ENCODE results near the gene CDCP2. TPM values are rescaled to one million over a fixed set of nuclear protein-coding genes. Genes with fewer than 3 reads are reported as not detected.

CDCP2 gene
- total RNA-seq, 1 donor from 2014 or later = not detected

GRCh38 chr1:54115520-54115919 is 37.3 kb downstream of the CDCP2 start:
- DNase-seq = no peak
- peaks cover 18% of the 10 kb centered on the region for H3K4me1 Mint-ChIP-seq (ENCODE audit: low read depth, unreplicated experiment)
- H3K4me3 Mint-ChIP-seq (ENCODE audit: unreplicated experiment) = no peak overlapping the region
- no peak overlapping the region for H3K27ac Mint-ChIP-seq (ENCODE audit: unreplicated experiment)
- H3K9me3 Mint-ChIP-seq (ENCODE audit: unreplicated experiment) = no peaks in the 10 kb centered on the region
- H3K36me3 Mint-ChIP-seq (ENCODE audit: unreplicated experiment) = no peaks in the 10 kb centered on the region
- TF ChIP-seq, protein P1, sequence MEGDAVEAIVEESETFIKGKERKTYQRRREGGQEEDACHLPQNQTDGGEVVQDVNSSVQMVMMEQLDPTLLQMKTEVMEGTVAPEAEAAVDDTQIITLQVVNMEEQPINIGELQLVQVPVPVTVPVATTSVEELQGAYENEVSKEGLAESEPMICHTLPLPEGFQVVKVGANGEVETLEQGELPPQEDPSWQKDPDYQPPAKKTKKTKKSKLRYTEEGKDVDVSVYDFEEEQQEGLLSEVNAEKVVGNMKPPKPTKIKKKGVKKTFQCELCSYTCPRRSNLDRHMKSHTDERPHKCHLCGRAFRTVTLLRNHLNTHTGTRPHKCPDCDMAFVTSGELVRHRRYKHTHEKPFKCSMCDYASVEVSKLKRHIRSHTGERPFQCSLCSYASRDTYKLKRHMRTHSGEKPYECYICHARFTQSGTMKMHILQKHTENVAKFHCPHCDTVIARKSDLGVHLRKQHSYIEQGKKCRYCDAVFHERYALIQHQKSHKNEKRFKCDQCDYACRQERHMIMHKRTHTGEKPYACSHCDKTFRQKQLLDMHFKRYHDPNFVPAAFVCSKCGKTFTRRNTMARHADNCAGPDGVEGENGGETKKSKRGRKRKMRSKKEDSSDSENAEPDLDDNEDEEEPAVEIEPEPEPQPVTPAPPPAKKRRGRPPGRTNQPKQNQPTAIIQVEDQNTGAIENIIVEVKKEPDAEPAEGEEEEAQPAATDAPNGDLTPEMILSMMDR (IDR thresholded peaks at IDR 0.05; ENCODE audit: partially characterized antibody, unreplicated experiment) = no peak
- H3K27me3 Mint-ChIP-seq (ENCODE audit: unreplicated experiment) = no peaks in the 10 kb centered on the region

DNA sequence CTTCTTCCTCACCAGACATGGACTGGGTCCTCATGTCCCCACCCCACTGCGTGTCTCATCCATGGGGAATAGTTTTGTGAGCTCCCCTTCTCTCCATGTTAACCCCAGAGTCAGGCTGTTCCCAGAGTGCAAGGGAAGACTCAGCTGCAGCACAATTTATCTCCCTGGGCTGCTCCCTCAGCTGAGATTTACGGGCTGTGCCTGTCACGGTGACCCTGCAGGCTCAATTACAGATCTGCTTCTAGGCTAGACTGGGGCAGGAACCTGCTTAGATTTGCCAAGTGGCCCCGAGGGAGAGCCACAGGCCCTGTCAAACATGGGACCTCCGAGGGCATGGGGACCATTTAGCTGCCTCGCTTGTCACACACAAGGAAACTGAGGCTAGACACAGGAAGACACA is 37.8 kb downstream of the CDCP2 start:
- TF ChIP-seq, protein P1 (IDR thresholded peaks at IDR 0.05; ENCODE audit: partially characterized antibody, unreplicated experiment) = no peak
- DNase-seq = no peak
- Mint-ChIP-seq H3K27ac (ENCODE audit: unreplicated experiment) (no peak overlapping the region), H3K4me3 (ENCODE audit: unreplicated experiment) (no peak overlapping the region), H3K27me3 (ENCODE audit: unreplicated experiment) (no peaks in the 10 kb centered on the region), H3K4me1 (ENCODE audit: low read depth, unreplicated experiment) (peaks cover 20% of the 10 kb centered on the region), H3K36me3 (ENCODE audit: unreplicated experiment) (no peaks in the 10 kb centered on the region), H3K9me3 (ENCODE audit: unreplicated experiment) (no peaks in the 10 kb centered on the region)

GRCh38 chr1:54114001-54114400 is 38.8 kb downstream of the CDCP2 start:
- Mint-ChIP-seq H3K4me1 (ENCODE audit: low read depth, unreplicated experiment) (peaks cover 20% of the 10 kb centered on the region), H3K36me3 (ENCODE audit: unreplicated experiment) (no peaks in the 10 kb centered on the region), H3K4me3 (ENCODE audit: unreplicated experiment) (no peak overlapping the region), H3K27me3 (ENCODE audit: unreplicated experiment) (peaks cover 2% of the 10 kb centered on the region), H3K9me3 (ENCODE audit: unreplicated experiment) (no peaks in the 10 kb centered on the region), H3K27ac (ENCODE audit: unreplicated experiment) (no peak overlapping the region)
- TF ChIP-seq, protein P1 (IDR thresholded peaks at IDR 0.05; ENCODE audit: partially characterized antibody, unreplicated experiment) = no peak
- DNase-seq = no peak

DNA sequence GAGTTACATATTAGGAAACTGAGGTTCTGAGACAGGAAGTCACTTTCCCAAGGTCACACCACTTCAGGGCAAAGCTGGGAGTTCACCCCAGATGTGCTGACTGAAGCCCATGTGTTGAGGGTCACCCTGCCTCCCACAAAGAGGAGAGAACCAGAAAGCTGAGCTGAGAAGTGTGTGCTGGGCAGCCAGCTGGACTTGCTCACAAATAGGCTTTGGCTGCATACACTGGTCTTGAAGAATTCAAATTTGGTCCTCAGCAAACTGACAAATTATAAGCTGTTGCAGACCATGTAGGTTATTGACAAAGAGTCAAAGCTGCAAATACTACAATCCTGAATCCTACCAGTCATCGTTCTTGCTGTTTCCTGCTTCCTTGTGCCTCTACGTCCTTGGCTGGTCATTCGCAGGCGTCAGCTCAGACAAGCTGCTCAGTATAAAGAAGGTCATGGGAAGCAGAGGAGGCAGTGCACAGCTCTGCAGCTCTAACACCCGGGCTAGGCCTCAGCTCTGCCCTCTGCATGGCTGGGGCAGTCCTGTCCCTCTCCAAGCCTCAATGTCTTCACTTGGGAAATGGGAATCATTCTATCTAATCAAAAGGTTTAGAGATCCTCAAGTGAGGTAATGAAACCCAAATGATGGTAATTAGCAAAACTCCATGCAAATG is 40.0 kb downstream of the CDCP2 start:
- DNase-seq = no peak
- TF ChIP-seq, protein P1 (IDR thresholded peaks at IDR 0.05; ENCODE audit: partially characterized antibody, unreplicated experiment) = no peak
- no peaks in the 10 kb centered on the region for H3K9me3 Mint-ChIP-seq (ENCODE audit: unreplicated experiment)

GRCh38 chr1:54112027-54112426 is 40.8 kb downstream of the CDCP2 start:
- Mint-ChIP-seq H3K9me3 (ENCODE audit: unreplicated experiment) (no peaks in the 10 kb centered on the region), H3K36me3 (ENCODE audit: unreplicated experiment) (no peaks in the 10 kb centered on the region), H3K4me1 (ENCODE audit: low read depth, unreplicated experiment) (peaks cover 26% of the 10 kb centered on the region), H3K27ac (ENCODE audit: unreplicated experiment) (no peak overlapping the region), H3K4me3 (ENCODE audit: unreplicated experiment) (no peak overlapping the region), H3K27me3 (ENCODE audit: unreplicated experiment) (peaks cover 2% of the 10 kb centered on the region)
- DNase-seq = no peak
- TF ChIP-seq, protein P1 (IDR thresholded peaks at IDR 0.05; ENCODE audit: partially characterized antibody, unreplicated experiment) = no peak

More for the DNA sequence above, 40.0 kb downstream of the CDCP2 start:
- no peak overlapping the region for H3K27ac Mint-ChIP-seq (ENCODE audit: unreplicated experiment)
- H3K27me3 Mint-ChIP-seq (ENCODE audit: unreplicated experiment) = peaks cover 2% of the 10 kb centered on the region
- H3K4me1 Mint-ChIP-seq (ENCODE audit: low read depth, unreplicated experiment) = peaks cover 23% of the 10 kb centered on the region
- no peaks in the 10 kb centered on the region for H3K36me3 Mint-ChIP-seq (ENCODE audit: unreplicated experiment)
- no peak overlapping the region for H3K4me3 Mint-ChIP-seq (ENCODE audit: unreplicated experiment)

Measured in glutamatergic neuron (in vitro differentiated cells).